Adrenal gland (tissue), 12 donors: ENCODE data around the gene NLRX1. TPM values are rescaled to one million over a fixed set of nuclear protein-coding genes. Genes with fewer than 3 reads are reported as not detected.

Source experiments
- DNase-seq, 7 donors: peaks; one replicate each; pipeline ENCODE4 v3.0.0-alpha.2; 2019 to 2020
- H3K27ac ChIP-seq, 5 donors: fragments of 200-600 bp; sonication (generic) in 4 of 5; 1 replicate in 3 of 5; 2 replicates in 2 of 5; pipeline versions ENCODE4 v1.5.1 to v1.8.0; 2016 to 2020; ENCODE audit warnings: mild to moderate bottlenecking in 1 of 5
- H3K27me3 ChIP-seq: fragments of 200-600 bp; 2 replicates; pipeline ENCODE4 v1.8.0; 2021
- H3K36me3 ChIP-seq, 2 donors: fragments of 200-600 bp; replicated peaks in 1 of 2; 1 replicate in 1 of 2; 2 replicates in 1 of 2; pipeline versions ENCODE4 v1.5.1 to v1.8.0; 2018 to 2022
- H3K4me1 ChIP-seq, 2 donors: fragments of 200-600 bp; replicated peaks in 1 of 2; 1 replicate in 1 of 2; 2 replicates in 1 of 2; pipeline versions ENCODE4 v1.5.1 to v1.8.0; 2018 to 2021
- H3K4me3 ChIP-seq, 4 donors: fragments of 200-600 bp; sonication (generic) in 3 of 4; one replicate each; pipeline ENCODE4 v1.5.1; 2016 to 2018
- H3K9me3 ChIP-seq, 3 donors: fragments of 200-600 bp; sonication (generic) in 1 of 3; replicated peaks in 1 of 3; 1 replicate in 2 of 3; 2 replicates in 1 of 3; pipeline versions ENCODE4 v1.5.1 to v1.8.0; 2016 to 2021
- POLR2A ChIP-seq, 2 donors: fragments of 450-650 bp; IDR thresholded peaks; one replicate each; pipeline ENCODE4 v1.6.1; 2017; ENCODE audit warnings: antibody characterized with exemption in 2 of 2, mild to moderate bottlenecking in 2 of 2, moderate library complexity in 1 of 2
- WGBS, 4 donors: extraction: QIAGEN DNeasy Blood & Tissue Kit in 2 of 4; methylation state at CpG; one replicate each; pipeline versions ENCODE4 v1.1.5 to v1.1.7; 2013 to 2017; 5-methylcytosine and 5-hydroxymethylcytosine counted together
- intact Hi-C, 2 donors: fragments of 100-400 bp; cut with DNase I; formaldehyde crosslinking; loops; one replicate each; pipeline versions ENCODE4 v1.14.1 to v1.15.0; 2022 to 2023
- polyA plus RNA-seq, 3 donors: library from polyadenylated mRNA; stranded (reverse); fragments of 200-250 nt in 2 of 3; fragments of 350-450 nt in 1 of 3; fragmentation: Illumina TruSeq in 1 of 3; extraction: RNeasy Lipid Tissue Mini Kit (QIAGEN cat#74804) in 1 of 3; gene quantifications; one replicate each; pipeline ENCODE4 v1.2.3, GENCODE V29; 2013 to 2014
- total RNA-seq, 9 donors: library from RNA; depleted of rRNA in 4 of 9; stranded (reverse); fragments of >200 nt in 4 of 9; fragments of 120-200 nt in 1 of 9; fragmentation: NEBNext Ultra II Directional in 1 of 9; extraction: Animal tissue kit (Norgen Biotek cat#: 25700) in 1 of 9; gene quantifications; one replicate each; pipeline versions ENCODE4 v1.1.0 to v1.2.4, GENCODE V29; 2013 to 2023
- TF ChIP-seq, protein P1 (sequence below), 6 experiments: fragments of 450-650 bp in 4 of 6; fragments of 200-600 bp in 2 of 6; sonication (generic) in 1 of 6; IDR thresholded peaks; 1 replicate in 5 of 6; 2 replicates in 1 of 6; pipeline versions ENCODE4 v1.5.1 to v1.8.0; 2016 to 2021; ENCODE audit warnings: antibody characterized with exemption in 6 of 6, mild to moderate bottlenecking in 2 of 6, moderate library complexity in 1 of 6
- donor health status: healthy with polysubstance abuse.
- donor health status: Bipolar disorder and iron deficiency.
- donor health status: DM: yes; HTN: yes; CAD: no.
- donor health status: DM: no; HTN: no; CAD: no.
- donor health status: DM: no; HTN: no; CAD: no.
- donor health status: DM: yes; HTN: yes; CAD: no.

The NLRX1 gene
- total and polyA plus RNA-seq, 12 donors, result 5.5 to 32.7 (median 20.2) TPM

DNA sequence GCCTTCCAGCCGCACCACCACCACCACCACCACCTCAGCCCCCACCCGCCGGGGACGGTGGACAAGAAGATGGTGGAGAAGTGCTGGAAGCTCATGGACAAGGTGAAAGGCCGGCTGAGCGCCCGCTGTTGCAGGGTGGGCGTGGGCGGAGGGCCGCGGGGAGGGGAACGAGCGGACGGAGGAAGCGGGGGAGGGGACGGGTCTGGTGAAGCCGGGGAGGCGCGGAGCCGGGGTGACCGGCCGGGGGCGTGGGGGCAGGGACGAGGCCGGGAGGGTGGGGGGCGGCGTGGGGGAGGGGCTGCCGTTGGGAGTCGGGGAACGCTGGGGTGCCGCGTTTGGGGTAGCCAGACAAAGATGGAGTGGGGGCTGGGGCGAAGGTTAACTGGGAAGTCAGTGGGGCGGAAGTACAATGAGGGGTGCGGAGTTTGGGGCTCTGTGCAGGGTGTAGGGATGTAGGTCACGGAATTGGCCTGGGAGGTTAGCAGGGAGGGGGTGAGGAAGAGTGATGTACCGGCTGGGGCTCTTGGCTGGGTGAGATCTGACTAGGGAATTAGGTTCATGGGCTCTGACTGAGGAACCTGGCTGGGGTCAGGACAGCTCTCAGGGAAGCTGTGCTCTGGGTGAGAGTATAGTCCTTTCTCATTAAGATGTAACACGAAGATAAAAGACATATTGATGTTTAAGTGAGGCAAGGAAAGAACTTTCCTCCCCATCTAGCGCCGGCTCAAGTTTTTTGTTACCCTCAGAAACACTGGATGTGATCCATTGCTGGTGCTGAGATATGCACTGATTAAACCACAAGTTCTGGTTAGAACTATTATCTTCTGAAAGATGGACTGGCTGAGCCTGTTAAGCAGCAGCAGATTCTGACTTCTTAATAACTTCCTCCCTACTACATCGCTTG is 38.2 kb downstream of the NLRX1 start:
- WGBS, 4 donors, result 0 to 2% (median 2%) methylated on average over 25 to 41 of the region's 41 CpGs
- no peaks in the 10 kb centered on the region for H3K36me3 ChIP-seq

DNA sequence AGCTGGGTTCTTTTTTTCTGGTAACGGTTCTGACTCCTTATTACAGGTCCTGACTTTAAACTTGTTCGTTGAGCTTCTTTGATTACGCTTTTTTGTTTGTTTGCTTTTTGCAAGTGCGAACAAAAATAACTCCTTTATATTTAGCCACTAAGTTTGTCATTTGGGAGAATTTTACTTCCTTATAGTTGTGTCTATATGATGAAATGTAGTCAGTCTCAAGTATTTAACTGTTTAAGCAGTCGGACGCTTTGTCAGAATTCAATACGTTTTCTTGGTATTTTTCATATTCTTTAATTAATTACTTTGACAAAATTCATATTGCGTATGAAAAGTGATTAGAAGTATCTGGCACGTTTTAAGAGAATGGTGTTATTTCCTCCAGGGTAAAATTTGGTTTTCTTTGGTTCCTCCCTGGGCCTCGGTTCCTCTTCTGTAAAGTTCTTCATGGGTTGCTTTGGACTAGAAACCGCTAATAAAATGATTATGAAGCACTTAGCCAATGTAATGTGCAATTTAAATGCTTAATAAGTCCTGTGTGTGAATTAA is 39.0 kb downstream of the NLRX1 start:
- Histone ChIP-seq H3K4me3 (peak overlapping the region in 1 of 4 donors; percentile 82), H3K27me3 (no peaks in the 10 kb centered on the region), H3K4me1 (peaks cover 7 to 33% of the 10 kb centered on the region in 2 donors), H3K36me3 (no peaks in the 10 kb centered on the region), H3K27ac (no peak overlapping the region), H3K9me3 (no peaks in the 10 kb centered on the region)
- DNase-seq, result no peak
- WGBS, 4 donors, result 49 to 57% (median 54%) methylated on average over 11 of the region's 11 CpGs
- intact Hi-C loops, result loop anchor here in 1 of 2 donors (10.0 kb wide), 1 partner anchor 127 kb away; the partner anchor contains the start of gene RNF26
- no peak for TF ChIP-seq POLR2A (IDR thresholded peaks at IDR 0.05)
- TF ChIP-seq, protein P1, sequence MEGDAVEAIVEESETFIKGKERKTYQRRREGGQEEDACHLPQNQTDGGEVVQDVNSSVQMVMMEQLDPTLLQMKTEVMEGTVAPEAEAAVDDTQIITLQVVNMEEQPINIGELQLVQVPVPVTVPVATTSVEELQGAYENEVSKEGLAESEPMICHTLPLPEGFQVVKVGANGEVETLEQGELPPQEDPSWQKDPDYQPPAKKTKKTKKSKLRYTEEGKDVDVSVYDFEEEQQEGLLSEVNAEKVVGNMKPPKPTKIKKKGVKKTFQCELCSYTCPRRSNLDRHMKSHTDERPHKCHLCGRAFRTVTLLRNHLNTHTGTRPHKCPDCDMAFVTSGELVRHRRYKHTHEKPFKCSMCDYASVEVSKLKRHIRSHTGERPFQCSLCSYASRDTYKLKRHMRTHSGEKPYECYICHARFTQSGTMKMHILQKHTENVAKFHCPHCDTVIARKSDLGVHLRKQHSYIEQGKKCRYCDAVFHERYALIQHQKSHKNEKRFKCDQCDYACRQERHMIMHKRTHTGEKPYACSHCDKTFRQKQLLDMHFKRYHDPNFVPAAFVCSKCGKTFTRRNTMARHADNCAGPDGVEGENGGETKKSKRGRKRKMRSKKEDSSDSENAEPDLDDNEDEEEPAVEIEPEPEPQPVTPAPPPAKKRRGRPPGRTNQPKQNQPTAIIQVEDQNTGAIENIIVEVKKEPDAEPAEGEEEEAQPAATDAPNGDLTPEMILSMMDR (IDR thresholded peaks at IDR 0.05), result no peak

More for the DNA sequence above, 38.2 kb downstream of the NLRX1 start:
- peak; percentile 35 to 68 (median 53) for DNase-seq
- Histone ChIP-seq H3K9me3 (no peaks in the 10 kb centered on the region), H3K4me3 (peak overlapping the region; percentile 78 to 95 (median 87)), H3K27ac (peak overlapping the region; percentile 72 to 92 (median 87)), H3K27me3 (no peaks in the 10 kb centered on the region), H3K4me1 (peaks cover 7 to 33% of the 10 kb centered on the region in 2 donors)
- TF ChIP-seq, protein P1 (IDR thresholded peaks at IDR 0.05), result no peak
- TF ChIP-seq POLR2A (IDR thresholded peaks at IDR 0.05), result no peak
- intact Hi-C loops, result loop anchor here in 1 of 2 donors (10.0 kb wide), 1 partner anchor 128 kb away; the partner anchor contains the start of gene RNF26

DNA sequence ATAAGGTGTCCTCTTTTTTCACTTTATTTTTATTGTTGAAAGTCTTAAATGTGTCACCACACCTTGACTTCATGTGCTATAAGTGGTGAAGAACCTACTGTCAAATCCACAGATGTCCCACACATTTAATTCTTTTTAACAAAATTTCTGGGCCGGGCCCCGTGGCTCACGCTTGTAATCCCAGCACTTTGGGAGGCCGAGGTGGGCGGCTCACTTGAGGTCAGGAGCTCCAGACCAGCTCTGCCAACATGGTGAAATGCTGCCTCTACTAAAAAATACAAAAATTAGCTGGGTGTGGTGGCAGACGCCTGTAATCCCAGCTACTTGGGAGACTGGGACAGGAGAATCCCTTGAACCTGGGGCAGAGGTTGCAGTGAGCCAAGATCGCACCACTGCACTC is 40.7 kb downstream of the NLRX1 start:
- TF ChIP-seq, protein P1 (IDR thresholded peaks at IDR 0.05), result no peak
- TF ChIP-seq POLR2A (IDR thresholded peaks at IDR 0.05), result no peak
- 85 to 95% (median 90%) methylated on average over 7 of the region's 7 CpGs for WGBS, 4 donors

DNA sequence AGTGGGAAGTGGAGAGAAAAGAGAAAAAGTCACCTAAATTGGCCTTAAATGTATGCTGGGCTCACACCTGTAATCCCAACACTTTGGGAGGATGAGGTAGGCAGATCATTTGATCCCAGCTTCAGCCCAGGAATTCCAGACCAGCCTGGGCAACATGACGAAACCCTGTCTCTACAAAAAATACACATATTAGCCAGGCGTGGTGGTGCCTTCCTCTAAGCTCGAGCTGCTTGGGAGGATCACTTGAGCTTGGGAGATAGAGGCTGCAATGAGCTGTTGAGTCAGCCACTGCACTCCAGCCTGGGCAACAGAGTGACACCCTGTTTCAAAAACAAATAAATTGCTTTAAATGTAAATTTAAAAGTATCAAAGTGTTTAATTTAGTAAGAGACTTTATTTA is 41.5 kb downstream of the NLRX1 start:
- WGBS, 4 donors, result 76 to 89% (median 81%) methylated on average over 3 of the region's 3 CpGs
- Histone ChIP-seq H3K27me3 (no peaks in the 10 kb centered on the region), H3K27ac (no peak overlapping the region), H3K4me3 (no peak overlapping the region), H3K9me3 (no peaks in the 10 kb centered on the region), H3K36me3 (no peaks in the 10 kb centered on the region), H3K4me1 (peaks cover 6 to 28% of the 10 kb centered on the region in 2 donors)
- TF ChIP-seq POLR2A (IDR thresholded peaks at IDR 0.05), result no peak
- TF ChIP-seq, protein P1 (IDR thresholded peaks at IDR 0.05), result no peak
- intact Hi-C loops, result no loop called here
- no peak for DNase-seq

More for the DNA sequence above, 40.7 kb downstream of the NLRX1 start:
- no peaks in the 10 kb centered on the region for H3K9me3 ChIP-seq
- no peak overlapping the region for H3K27ac ChIP-seq
- no peak overlapping the region for H3K4me3 ChIP-seq
- no peaks in the 10 kb centered on the region for H3K36me3 ChIP-seq
- H3K4me1 ChIP-seq, result peaks cover 7 to 33% of the 10 kb centered on the region in 2 donors
- H3K27me3 ChIP-seq, result no peaks in the 10 kb centered on the region
- DNase-seq, result no peak
- intact Hi-C loops, result loop anchor here in 1 of 2 donors (10.0 kb wide), 1 partner anchor 126 kb away; the partner anchor contains the start of gene RNF26
